Measurements from ENCODE around the gene ETV1.

The ETV1 gene

DNA sequence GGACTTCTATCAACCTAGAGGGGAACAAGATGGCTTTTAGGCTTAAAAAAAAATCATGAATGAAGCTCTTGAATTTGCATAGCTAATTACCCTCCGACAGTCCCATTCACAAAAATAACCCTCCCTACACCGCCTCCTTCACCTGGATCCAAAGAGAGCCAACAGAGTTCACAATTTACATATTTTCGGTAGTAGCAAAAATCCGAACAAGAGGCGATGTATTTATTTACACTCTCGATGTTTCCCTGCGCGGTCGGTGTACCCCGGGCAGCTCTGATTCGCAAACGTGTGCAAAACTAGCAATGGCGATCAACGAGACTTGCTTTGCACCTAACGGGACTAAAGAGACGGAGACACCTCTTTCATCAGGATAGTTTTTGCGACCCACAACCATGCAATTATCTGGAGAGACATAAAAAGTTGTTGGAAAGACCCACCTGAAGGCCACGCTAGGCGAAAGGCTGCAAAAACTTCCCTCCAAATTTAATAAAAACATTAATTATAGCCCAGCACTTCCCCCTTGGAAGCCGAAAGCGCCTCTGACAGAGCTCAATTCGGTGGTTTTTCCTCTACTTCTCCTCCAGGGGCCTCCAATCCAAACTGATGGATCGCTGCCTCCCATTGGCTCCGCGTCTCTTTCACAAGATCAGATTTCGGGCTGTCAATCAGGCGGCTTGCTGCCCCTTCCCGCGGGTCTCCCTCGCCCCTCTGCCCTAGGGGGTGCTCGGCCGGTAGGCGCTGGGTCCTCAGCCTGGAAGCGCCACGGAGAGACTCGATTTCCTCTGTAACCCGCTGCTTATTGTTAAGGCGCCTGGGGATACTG, at the start of gene ETV1:
ETV1 (minus strand) TSS at position 541 of the 823 bp plus-strand sequence. CDS start 614 bp downstream, outside the sequence.
- DNase-seq: no peak

DNA sequence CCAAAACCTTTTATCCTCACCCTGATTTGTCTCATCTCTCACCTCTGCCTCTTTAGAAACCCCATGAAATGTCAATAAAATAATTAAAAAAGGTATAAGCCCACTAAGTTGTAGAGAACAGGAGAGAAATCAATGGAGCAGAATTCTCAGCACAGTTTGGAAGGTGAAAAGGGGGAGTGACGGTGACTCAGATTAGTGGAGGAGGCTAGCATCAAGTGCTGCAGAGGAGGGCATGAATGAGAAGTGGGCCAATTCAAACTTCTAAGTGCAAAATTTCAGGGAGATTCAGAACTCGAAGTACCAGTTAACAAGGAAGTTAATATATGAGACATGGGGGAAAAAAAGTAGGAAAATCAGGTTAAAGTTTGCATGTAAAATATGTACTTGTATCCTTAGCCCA, 34.9 kb upstream of the ETV1 start:
- DNase-seq: no peak

- no peak for DNase-seq
These were observed 34.4 kb upstream of the ETV1 start for GRCh38 chr7:14023838-14024237.

- DNase-seq: no peak
These were observed 33.9 kb upstream of the ETV1 start for GRCh38 chr7:14023342-14023741.

- no peak for DNase-seq
These were observed 31.6 kb upstream of the ETV1 start for GRCh38 chr7:14021069-14021468.

GRCh38 chr7:14020339-14020900, 31.0 kb upstream of the ETV1 start:
- DNase-seq: no peak

- DNase-seq: no peak
These were observed 29.3 kb upstream of the ETV1 start for GRCh38 chr7:14018751-14019150.

DNA sequence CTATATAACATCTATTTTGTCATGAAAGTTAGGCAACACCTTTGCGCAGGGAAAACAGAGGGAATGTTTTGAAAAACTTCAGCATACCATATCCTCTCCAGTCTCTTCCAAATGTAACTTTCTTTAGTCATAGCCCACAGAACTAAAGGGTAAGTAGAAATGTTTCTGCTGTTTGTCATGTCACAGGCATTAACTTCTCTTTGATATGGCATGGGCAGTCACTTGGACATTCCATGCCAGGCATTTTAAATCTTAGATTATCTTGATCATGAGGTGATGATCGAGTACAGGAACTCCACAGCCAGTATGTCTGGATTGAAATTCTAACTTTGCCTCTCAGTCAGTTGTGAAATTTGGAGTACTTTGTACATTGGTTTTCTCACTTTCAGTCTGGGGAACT, 27.5 kb upstream of the ETV1 start:
- DNase-seq: no peak

DNA sequence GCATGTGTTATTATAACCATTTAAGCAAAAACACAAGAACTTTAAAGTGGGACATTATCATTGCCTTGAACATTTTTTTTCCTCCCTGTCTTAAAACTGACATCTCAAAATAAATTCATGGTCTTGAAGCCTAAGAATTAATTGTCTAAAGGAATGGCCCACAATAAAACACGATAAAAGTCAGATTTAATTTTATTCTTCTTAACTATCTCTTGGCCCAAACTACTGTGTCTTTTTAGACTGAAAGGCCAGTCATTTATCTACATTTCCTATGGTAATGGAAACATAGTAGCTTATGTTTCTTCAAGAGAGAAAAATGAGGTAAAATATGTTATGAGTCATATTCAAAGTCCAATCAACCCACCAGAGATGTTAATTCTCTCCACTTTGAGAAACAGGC, 24.4 kb upstream of the ETV1 start:
- no peak for DNase-seq

GRCh38 chr7:14009453-14010418, 20.3 kb upstream of the ETV1 start:
- no peak for DNase-seq

GRCh38 chr7:14001139-14001538, 11.7 kb upstream of the ETV1 start:
- DNase-seq: no peak

DNA sequence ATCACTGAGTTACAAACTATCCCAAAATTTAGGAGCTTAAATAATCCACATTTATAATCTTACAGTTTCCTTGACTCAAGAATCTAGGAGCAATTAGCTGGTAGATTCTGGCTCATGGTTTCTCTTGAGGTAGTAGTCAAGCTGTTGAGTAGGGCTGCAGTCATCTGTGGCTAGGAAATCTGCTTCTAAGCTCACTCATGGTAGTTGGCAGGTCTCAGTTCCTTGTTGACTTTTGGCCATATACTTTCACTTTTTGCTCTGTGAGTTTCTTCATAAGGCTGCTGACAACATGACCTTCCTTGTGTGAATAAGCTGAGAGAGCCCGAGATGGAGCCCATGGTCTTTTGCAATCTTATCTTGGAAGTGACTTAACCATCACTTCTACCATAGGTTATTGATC, 10.8 kb upstream of the ETV1 start:
- DNase-seq: no peak

DNA sequence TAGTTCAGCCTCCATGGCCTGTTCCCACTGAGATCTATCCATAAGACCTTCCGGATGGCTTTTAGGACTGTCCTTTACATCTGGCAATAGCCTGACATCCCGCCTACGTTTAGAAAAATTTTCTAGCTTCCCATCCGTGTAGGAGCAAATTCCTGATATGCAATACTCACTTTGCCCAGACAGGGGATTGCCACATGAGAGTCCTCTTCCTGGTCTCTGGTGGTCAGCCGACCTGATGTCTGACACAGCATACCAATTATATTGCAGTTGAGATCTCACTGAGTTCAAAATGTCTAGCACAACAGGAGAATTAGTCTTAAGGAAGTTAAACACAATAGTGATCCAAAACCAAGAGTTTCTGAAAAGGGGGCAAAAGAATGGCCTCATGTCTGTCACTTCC, 9.4 kb upstream of the ETV1 start:
- DNase-seq: no peak

DNA sequence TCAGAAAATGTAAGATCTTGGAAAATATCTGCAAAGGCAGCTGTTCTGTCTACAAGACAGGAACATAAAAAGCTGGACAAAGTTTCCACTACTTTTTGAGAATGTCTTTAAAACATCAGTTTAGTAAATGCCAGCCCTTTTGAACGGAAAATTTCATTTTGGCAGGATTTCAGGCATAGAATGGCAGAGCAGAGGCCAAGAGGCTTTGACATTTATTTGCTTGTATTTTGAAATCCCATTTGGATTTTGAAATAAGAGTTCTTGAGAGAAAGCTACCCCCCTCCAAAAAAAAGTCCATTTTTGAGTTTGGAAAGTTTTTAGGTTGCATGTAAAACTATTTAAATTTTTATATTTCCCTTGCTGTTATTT, 3.1 kb upstream of the ETV1 start:
- no peak for DNase-seq

GRCh38 chr7:13991791-13992595, 2.5 kb upstream of the ETV1 start:
- no peak for DNase-seq

GRCh38 chr7:13990984-13991790, 1.7 kb upstream of the ETV1 start:
- DNase-seq: peak; percentile 18

GRCh38 chr7:13990319-13990983, 985 bp upstream of the ETV1 start:
- DNase-seq: no peak

GRCh38 chr7:13989949-13990305, 461 bp upstream of the ETV1 start:
- DNase-seq: no peak

DNA sequence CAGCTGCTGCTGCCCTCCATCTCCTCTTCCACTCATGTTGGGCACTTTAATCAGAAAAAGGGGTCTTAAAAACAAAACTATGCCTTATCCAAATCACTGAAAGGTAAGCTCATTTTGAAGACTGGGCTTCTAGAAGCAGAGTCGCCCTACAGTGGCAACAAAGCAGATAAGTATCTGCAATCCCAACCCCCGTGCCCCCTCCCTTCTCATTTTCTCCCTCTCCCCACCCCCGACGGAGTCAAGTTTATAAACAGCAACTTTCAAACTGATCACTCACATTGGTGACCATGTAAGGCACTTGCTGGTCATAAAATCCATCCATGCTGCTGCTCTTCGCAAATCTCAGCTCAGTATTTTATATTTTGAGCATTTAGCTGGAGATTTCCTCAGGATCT, 738 bp downstream of the ETV1 start:
- no peak for DNase-seq

GRCh38 chr7:13988065-13988464, 1.4 kb downstream of the ETV1 start:
- DNase-seq: no peak

DNA sequence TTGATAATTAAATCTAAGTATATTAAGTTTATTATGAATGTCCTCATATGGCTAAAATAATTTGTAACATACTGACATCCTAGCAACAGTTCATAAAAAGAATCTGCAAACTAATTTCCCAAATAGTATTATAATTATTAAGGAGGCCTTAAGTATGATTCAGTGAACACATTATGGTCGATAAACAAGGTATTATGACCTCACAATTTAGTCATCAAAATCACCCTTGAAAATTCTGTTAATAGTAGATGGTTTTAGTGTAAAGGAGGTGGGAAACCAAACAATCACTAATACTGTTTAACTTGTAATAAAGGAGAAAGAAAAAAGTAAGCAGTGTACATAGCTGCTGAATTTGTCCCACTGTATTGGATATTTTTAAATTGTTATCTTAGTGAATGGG, 2.1 kb downstream of the ETV1 start:
- DNase-seq: no peak

Data from activated CD4-positive, alpha-beta T cell treated with anti-CD3 and anti-CD28 coated beads for 1 hour (primary cell).